Kasumi-1 (cell line): Measurements from ENCODE around the gene PNMA1.
A peak's percentile ranks its signal among the peaks of the same experiment; 100 is the strongest.
"Not testable (repeated sequence)": the region's sequence is repeated elsewhere in the genome, so short reads cannot be mapped to it uniquely, and the experiment has no call there.

Experiments used
- DNase-seq, 2 experiments: peaks; one replicate each; lab custom pipeline; 2025; lab: John Stamatoyannopoulos, UW

Gene PNMA1

GRCh38 chr14:73715707-73716106, 1.5 kb upstream of the PNMA1 start:
- no peak for DNase-seq

GRCh38 chr14:73714656-73715081, 485 bp upstream of the PNMA1 start:
- no peak for DNase-seq

GRCh38 chr14:73713206-73713802, 880 bp downstream of the PNMA1 start:
- peak in 1 of 2 experiments; percentile 44 for DNase-seq

- DNase-seq, result peak; percentile 36 to 46
Measured at GRCh38 chr14:73712540-73713180, 1.5 kb downstream of the PNMA1 start.

GRCh38 chr14:73712071-73712506, 2.1 kb downstream of the PNMA1 start:
- DNase-seq, result no peak

GRCh38 chr14:73710737-73711136, 3.4 kb downstream of the PNMA1 start:
- no peak for DNase-seq

GRCh38 chr14:73709904-73710469, 4.2 kb downstream of the PNMA1 start:
- no peak for DNase-seq

- not testable (repeated sequence) for DNase-seq
Measured at GRCh38 chr14:73708076-73708475, 6.1 kb downstream of the PNMA1 start.

GRCh38 chr14:73700325-73700724, 13.9 kb downstream of the PNMA1 start:
- DNase-seq, result no peak

GRCh38 chr14:73696466-73697400, 17.5 kb downstream of the PNMA1 start:
- DNase-seq, result no peak

GRCh38 chr14:73695997-73696396, 18.2 kb downstream of the PNMA1 start:
- DNase-seq, result no peak

- no peak for DNase-seq
Measured at GRCh38 chr14:73695082-73695481, 19.1 kb downstream of the PNMA1 start.

GRCh38 chr14:73694083-73694482, 20.1 kb downstream of the PNMA1 start:
- DNase-seq, result no peak

- no peak for DNase-seq
Measured at GRCh38 chr14:73686901-73687300, 27.3 kb downstream of the PNMA1 start.

- DNase-seq, result no peak
Measured at GRCh38 chr14:73685328-73685727, 28.9 kb downstream of the PNMA1 start.

GRCh38 chr14:73684627-73685026, 29.6 kb downstream of the PNMA1 start:
- DNase-seq, result no peak

- DNase-seq, result no peak
Measured at GRCh38 chr14:73680821-73681220, 33.4 kb downstream of the PNMA1 start.

GRCh38 chr14:73678698-73679097, 35.5 kb downstream of the PNMA1 start:
- DNase-seq, result no peak

GRCh38 chr14:73674986-73675385, 39.2 kb downstream of the PNMA1 start:
- no peak for DNase-seq

- no peak for DNase-seq
Measured at GRCh38 chr14:73667854-73668253, 46.3 kb downstream of the PNMA1 start.

GRCh38 chr14:73666583-73666982, 47.6 kb downstream of the PNMA1 start:
- DNase-seq, result no peak

GRCh38 chr14:73665130-73665529, 49.1 kb downstream of the PNMA1 start:
- DNase-seq, result no peak
